NCI-H2107 treated with DMSO at 0.1 percent for 48 hours (cell line): ENCODE results near the gene PDZRN4.
"Not testable (repeated sequence)": the region's sequence is repeated elsewhere in the genome, so short reads cannot be mapped to it uniquely, and the experiment has no call there.

Experiments used
- DNase-seq: peaks from one replicate; lab custom pipeline; 2025; ENCODE audit not compliant: unreplicated experiment; lab: John Stamatoyannopoulos, UW

The PDZRN4 gene

GRCh38 chr12:41547071-41547470 is 359.0 kb downstream of the PDZRN4 start:
- not testable (repeated sequence) for DNase-seq

- DNase-seq: no peak
Measured at GRCh38 chr12:41548926-41549325, 360.8 kb downstream of the PDZRN4 start.

GRCh38 chr12:41552588-41552987 is 364.5 kb downstream of the PDZRN4 start:
- DNase-seq: no peak

GRCh38 chr12:41556176-41556575 is 368.1 kb downstream of the PDZRN4 start:
- DNase-seq: no peak

- DNase-seq: no peak
Measured at GRCh38 chr12:41557344-41557743, 369.2 kb downstream of the PDZRN4 start.

- no peak for DNase-seq
Measured at GRCh38 chr12:41558671-41559070, 370.6 kb downstream of the PDZRN4 start.

GRCh38 chr12:41563051-41563450 is 374.9 kb downstream of the PDZRN4 start:
- DNase-seq: no peak

GRCh38 chr12:41564816-41565215 is 376.7 kb downstream of the PDZRN4 start:
- no peak for DNase-seq

GRCh38 chr12:41566703-41567102 is 378.6 kb downstream of the PDZRN4 start:
- DNase-seq: no peak

- no peak for DNase-seq
Measured at GRCh38 chr12:41573445-41573844, 385.3 kb downstream of the PDZRN4 start.

- no peak for DNase-seq
Measured at GRCh38 chr12:41576925-41577324, 388.8 kb downstream of the PDZRN4 start.

GRCh38 chr12:41577995-41578394 is 389.9 kb downstream of the PDZRN4 start:
- no peak for DNase-seq

GRCh38 chr12:41585784-41586183 is 397.7 kb downstream of the PDZRN4 start:
- DNase-seq: no peak

- DNase-seq: no peak
Measured at GRCh38 chr12:41587574-41587973, 399.5 kb downstream of the PDZRN4 start.

GRCh38 chr12:41589878-41590277 is 401.8 kb downstream of the PDZRN4 start:
- DNase-seq: no peak

- DNase-seq: no peak
Measured at GRCh38 chr12:41596190-41596589, 408.1 kb downstream of the PDZRN4 start.

- no peak for DNase-seq
Measured at GRCh38 chr12:41604830-41605229, 416.7 kb downstream of the PDZRN4 start.

GRCh38 chr12:41605545-41606305 is 417.6 kb downstream of the PDZRN4 start:
- no peak for DNase-seq

GRCh38 chr12:41606468-41607445 is 418.6 kb downstream of the PDZRN4 start:
- no peak for DNase-seq

GRCh38 chr12:41612892-41613557 is 424.9 kb downstream of the PDZRN4 start:
- no peak for DNase-seq

- not testable (repeated sequence) for DNase-seq
Measured at GRCh38 chr12:41615174-41615573, 427.1 kb downstream of the PDZRN4 start.
